OCI-LY7 (cell line): ENCODE results near the gene EPAS1.

Source experiments
- EZH2phosphoT487 ChIP-seq: fragments of 200-600 bp; sonication (generic); IDR thresholded peaks from 2 replicates; pipeline ENCODE4 v1.6.1; 2018; ENCODE audit warnings: low read depth, borderline replicate concordance, mild to moderate bottlenecking, mixed run types, antibody characterized with exemption, low read length, moderate library complexity, mixed read lengths
- TF ChIP-seq, protein P1 (sequence below): fragments of 200-600 bp; sonication (generic); conservative IDR thresholded peaks from 2 replicates; pipeline ENCODE4 v1.5.1; 2014; ENCODE audit warnings: mild to moderate bottlenecking, antibody characterized with exemption, low read length, moderate library complexity, mixed read lengths

DNA sequence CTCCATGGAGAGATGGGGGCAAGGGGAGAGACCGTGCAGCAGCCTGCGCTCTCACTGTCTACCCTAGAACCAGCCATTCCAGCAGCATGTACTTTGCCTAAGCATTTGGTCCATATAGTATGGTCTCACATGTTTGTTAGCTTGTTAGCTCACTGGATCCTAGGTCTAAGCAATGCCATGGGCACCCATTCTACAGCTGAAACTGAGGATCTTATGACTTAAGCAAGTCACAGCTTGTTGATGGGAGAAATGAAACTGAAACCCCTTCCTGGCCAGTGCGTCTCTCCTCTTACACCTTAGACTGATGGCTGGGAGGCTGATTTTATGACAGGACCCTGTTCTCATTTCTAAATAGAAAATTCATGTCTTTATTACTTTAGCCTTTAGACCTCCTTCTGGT lies 90.1 kb downstream of the EPAS1 start:
- TF ChIP-seq, protein P1, sequence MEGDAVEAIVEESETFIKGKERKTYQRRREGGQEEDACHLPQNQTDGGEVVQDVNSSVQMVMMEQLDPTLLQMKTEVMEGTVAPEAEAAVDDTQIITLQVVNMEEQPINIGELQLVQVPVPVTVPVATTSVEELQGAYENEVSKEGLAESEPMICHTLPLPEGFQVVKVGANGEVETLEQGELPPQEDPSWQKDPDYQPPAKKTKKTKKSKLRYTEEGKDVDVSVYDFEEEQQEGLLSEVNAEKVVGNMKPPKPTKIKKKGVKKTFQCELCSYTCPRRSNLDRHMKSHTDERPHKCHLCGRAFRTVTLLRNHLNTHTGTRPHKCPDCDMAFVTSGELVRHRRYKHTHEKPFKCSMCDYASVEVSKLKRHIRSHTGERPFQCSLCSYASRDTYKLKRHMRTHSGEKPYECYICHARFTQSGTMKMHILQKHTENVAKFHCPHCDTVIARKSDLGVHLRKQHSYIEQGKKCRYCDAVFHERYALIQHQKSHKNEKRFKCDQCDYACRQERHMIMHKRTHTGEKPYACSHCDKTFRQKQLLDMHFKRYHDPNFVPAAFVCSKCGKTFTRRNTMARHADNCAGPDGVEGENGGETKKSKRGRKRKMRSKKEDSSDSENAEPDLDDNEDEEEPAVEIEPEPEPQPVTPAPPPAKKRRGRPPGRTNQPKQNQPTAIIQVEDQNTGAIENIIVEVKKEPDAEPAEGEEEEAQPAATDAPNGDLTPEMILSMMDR = no peak
- TF ChIP-seq EZH2phosphoT487 = no peak
